ENCODE data around the gene U2SURP. TPM values are rescaled to one million over a fixed set of nuclear protein-coding genes. Genes with fewer than 3 reads are reported as not detected.

Gene U2SURP
- total and polyA plus RNA-seq, 4 experiments from 2014 or later, result 97.6 to 137 (median 126) TPM

DNA sequence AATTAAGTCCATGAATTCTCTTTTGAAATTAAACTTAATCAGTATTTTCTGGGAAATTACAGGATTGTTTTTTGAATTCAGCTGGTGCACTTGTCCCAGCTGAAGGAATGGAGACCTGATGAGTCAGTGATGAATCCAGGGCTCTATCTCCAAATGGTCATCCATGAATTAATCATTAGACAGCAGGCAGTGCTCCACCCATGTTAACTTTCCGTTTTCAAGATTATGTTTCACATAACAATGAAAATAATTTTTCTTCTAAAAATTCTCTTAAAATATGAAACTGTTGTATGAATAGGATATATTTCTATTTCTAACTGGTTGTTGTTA, 24.0 kb upstream of the U2SURP start:
- ChIA-PET POLR2A (ENCODE audit: partially characterized antibody) (no interaction called here), CTCF (ENCODE audit: partially characterized antibody) (no interaction called here)
- Histone ChIP-seq H3K27me3 (ENCODE audit: insufficient read depth, low read length) (no peaks in the 10 kb centered on the region), H3K36me3 (ENCODE audit: insufficient read depth, low read length) (no peaks in the 10 kb centered on the region), H3K27ac (ENCODE audit: low read depth, low read length) (no peak overlapping the region), H3K9me3 (ENCODE audit: control insufficient read depth in 1 of 2, low read length in 2 of 2) (no peaks in the 10 kb centered on the region), H3K4me1 (ENCODE audit: insufficient read depth, low read length) (no peaks in the 10 kb centered on the region), H3K4me3 (ENCODE audit: low read length in 2 of 2) (no peak overlapping the region)
- Mint-ChIP-seq H3K36me3 (no peaks in the 10 kb centered on the region), H3K9me3 (no peaks in the 10 kb centered on the region), H3K4me1 (no peaks in the 10 kb centered on the region), H3K4me3 (no peak overlapping the region), H3K27ac (no peak overlapping the region), H3K27me3 (peaks cover 13 to 34% of the 10 kb centered on the region in 2 donors)
- intact Hi-C loops (cut with micrococcal nuclease), result no loop called here
- DNase-seq, result no peak

DNA sequence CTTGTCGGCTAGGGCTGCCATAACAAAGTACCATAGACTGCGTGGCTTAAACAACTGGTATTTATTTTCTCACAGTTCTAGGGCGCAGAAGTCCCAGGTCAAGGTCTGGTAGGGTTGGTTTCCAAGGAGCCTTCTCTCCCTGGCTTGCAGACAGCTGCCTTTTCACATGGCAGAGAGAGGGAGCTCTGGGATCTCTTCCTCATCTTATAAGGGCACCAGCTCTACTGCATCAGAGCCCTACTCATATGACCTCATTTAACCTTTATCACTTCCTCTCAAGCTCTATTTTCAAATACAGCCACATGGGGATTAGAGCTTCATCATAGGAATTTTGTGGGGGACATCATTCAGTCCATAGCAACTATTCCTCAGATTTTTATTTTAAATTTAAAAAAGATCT, 20.3 kb upstream of the U2SURP start:
- POLR2A ChIA-PET (ENCODE audit: partially characterized antibody), result no interaction called here
- DNase-seq, result no peak
- Histone ChIP-seq H3K27me3 (ENCODE audit: insufficient read depth, low read length) (no peaks in the 10 kb centered on the region), H3K4me1 (ENCODE audit: insufficient read depth, low read length) (no peaks in the 10 kb centered on the region), H3K9me3 (ENCODE audit: control insufficient read depth in 1 of 2, low read length in 2 of 2) (no peaks in the 10 kb centered on the region), H3K4me3 (ENCODE audit: low read length in 2 of 2) (no peak overlapping the region), H3K27ac (ENCODE audit: low read depth, low read length) (no peak overlapping the region), H3K36me3 (ENCODE audit: insufficient read depth, low read length) (no peaks in the 10 kb centered on the region)
- Mint-ChIP-seq H3K4me1 (no peaks in the 10 kb centered on the region), H3K4me3 (no peak overlapping the region), H3K27ac (no peak overlapping the region), H3K9me3 (no peaks in the 10 kb centered on the region), H3K27me3 (peaks cover 16 to 21% of the 10 kb centered on the region in 2 donors), H3K36me3 (no peaks in the 10 kb centered on the region)
- CTCF ChIA-PET (ENCODE audit: partially characterized antibody), result interaction anchor here (0.7 to 1.6 kb wide), 3 partner anchors 10 to 394 kb away, joined by 3 to 9 read pairs (median 3); no protein-coding TSS in a partner anchor
- intact Hi-C loops (cut with micrococcal nuclease), result no loop called here

DNA sequence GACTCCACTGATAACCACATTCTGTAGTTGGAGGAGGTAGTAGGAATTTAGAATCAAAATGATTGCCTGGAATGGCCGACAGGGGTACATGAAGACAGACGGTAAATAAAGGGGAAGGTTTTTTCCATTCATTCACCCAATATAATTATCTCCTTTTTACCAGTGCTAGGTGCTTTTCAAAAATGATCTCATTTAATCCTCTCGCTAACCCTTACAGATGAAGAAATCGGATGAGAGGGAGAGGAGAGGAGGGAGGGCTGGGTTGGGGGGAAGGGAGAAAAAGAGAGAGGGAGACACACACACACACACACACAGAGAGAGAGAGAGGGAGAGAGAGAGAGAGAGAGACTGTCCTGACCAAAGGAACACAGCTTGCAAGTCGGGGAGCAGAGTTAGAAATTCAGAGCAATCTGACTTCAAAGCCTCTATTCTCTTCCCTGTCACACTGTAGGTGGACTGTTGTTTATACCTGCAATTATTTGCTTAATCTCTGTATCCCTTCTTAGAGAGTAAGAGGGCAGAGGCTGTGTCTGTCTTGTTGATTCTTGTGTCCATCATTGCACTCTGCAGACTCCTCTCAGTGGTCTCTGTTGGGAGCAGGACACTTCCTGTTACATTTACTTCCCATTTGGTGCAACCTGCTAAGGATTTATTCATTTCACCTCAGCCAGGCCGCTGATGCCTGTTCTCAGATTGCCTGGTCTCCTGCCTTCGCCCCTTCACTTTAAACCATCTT, 19.2 kb upstream of the U2SURP start:
- H3K9me3 ChIP-seq (ENCODE audit: control insufficient read depth in 1 of 2, low read length in 2 of 2), result no peaks in the 10 kb centered on the region
- no peaks in the 10 kb centered on the region for H3K27me3 ChIP-seq (ENCODE audit: insufficient read depth, low read length)
- intact Hi-C loops (cut with micrococcal nuclease), result no loop called here
- H3K9me3 Mint-ChIP-seq, result no peaks in the 10 kb centered on the region
- H3K27me3 Mint-ChIP-seq, result peaks cover 18% of the 10 kb centered on the region in 2 donors
- H3K4me3 ChIP-seq (ENCODE audit: low read length in 2 of 2), result no peak overlapping the region
- no peak for DNase-seq
- H3K27ac ChIP-seq (ENCODE audit: low read depth, low read length), result no peak overlapping the region
- no peak overlapping the region for H3K27ac Mint-ChIP-seq
- no peaks in the 10 kb centered on the region for H3K4me1 Mint-ChIP-seq
- ChIA-PET POLR2A (ENCODE audit: partially characterized antibody) (no interaction called here), CTCF (ENCODE audit: partially characterized antibody) (interaction anchor here (1.6 to 3.3 kb wide), 3 partner anchors 9 to 395 kb away, joined by 7 to 33 read pairs (median 9); no protein-coding TSS in a partner anchor)
- no peaks in the 10 kb centered on the region for H3K36me3 Mint-ChIP-seq
- no peak overlapping the region for H3K4me3 Mint-ChIP-seq
- H3K36me3 ChIP-seq (ENCODE audit: insufficient read depth, low read length), result no peaks in the 10 kb centered on the region
- H3K4me1 ChIP-seq (ENCODE audit: insufficient read depth, low read length), result no peaks in the 10 kb centered on the region

DNA sequence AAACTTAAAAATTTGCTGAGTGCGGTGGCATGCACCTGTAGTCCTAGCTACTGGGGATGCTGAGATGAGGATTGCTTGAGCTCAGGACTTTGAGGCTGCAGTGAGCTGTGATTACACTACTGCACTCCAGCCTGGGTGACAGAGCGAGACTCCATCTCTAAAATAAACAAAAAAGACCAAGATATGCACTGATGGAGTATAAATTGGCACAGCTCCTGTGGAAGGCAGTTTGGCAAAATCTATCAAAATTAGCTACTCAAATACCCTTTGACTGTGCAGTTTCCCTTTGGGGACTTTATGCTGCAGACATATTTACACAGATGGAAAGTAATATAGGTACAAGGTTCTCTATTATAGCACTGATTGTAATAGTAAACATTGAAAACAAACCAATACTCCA, 18.1 kb upstream of the U2SURP start:
- Histone ChIP-seq H3K4me3 (ENCODE audit: low read length in 2 of 2) (no peak overlapping the region), H3K27me3 (ENCODE audit: insufficient read depth, low read length) (no peaks in the 10 kb centered on the region), H3K36me3 (ENCODE audit: insufficient read depth, low read length) (no peaks in the 10 kb centered on the region), H3K9me3 (ENCODE audit: control insufficient read depth in 1 of 2, low read length in 2 of 2) (no peaks in the 10 kb centered on the region), H3K4me1 (ENCODE audit: insufficient read depth, low read length) (no peaks in the 10 kb centered on the region), H3K27ac (ENCODE audit: low read depth, low read length) (no peak overlapping the region)
- no peak for DNase-seq
- ChIA-PET CTCF (ENCODE audit: partially characterized antibody) (interaction anchor here (0.9 to 3.3 kb wide), 5 partner anchors 8 to 396 kb away, joined by 3 to 33 read pairs (median 7); no protein-coding TSS in a partner anchor), POLR2A (ENCODE audit: partially characterized antibody) (no interaction called here)
- H3K9me3 Mint-ChIP-seq, result no peaks in the 10 kb centered on the region
- H3K27ac Mint-ChIP-seq, result no peak overlapping the region
- no peaks in the 10 kb centered on the region for H3K36me3 Mint-ChIP-seq
- intact Hi-C loops (cut with micrococcal nuclease), result no loop called here
- H3K4me1 Mint-ChIP-seq, result no peaks in the 10 kb centered on the region
- H3K4me3 Mint-ChIP-seq, result no peak overlapping the region
- H3K27me3 Mint-ChIP-seq, result peaks cover 20 to 22% of the 10 kb centered on the region in 2 donors

DNA sequence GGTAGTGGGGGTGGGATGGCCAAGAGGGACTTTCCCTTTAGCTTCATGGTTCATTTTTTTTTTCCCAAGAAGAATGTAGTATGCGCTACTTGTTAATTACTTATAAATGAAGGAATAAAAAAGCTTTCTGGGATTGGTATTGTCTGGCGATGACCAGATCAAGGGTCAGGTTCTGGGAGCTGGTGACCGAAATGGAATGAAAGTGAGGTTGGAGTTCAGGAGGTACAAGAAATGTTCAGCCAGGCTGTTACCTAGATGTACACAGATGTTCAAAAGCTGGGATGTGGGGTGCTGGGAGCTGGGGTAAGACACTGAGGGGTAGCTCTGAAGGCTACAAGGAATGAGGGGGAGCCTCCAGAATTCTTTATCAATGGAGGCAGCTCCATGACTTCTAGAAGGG, 17.1 kb upstream of the U2SURP start:
- Mint-ChIP-seq H3K4me1 (no peaks in the 10 kb centered on the region), H3K27me3 (peaks cover 19 to 21% of the 10 kb centered on the region in 2 donors), H3K4me3 (no peak overlapping the region), H3K27ac (no peak overlapping the region), H3K9me3 (no peaks in the 10 kb centered on the region), H3K36me3 (no peaks in the 10 kb centered on the region)
- Histone ChIP-seq H3K27ac (ENCODE audit: low read depth, low read length) (no peak overlapping the region), H3K9me3 (ENCODE audit: control insufficient read depth in 1 of 2, low read length in 2 of 2) (no peaks in the 10 kb centered on the region), H3K36me3 (ENCODE audit: insufficient read depth, low read length) (no peaks in the 10 kb centered on the region), H3K27me3 (ENCODE audit: insufficient read depth, low read length) (no peaks in the 10 kb centered on the region), H3K4me3 (ENCODE audit: low read length in 2 of 2) (no peak overlapping the region), H3K4me1 (ENCODE audit: insufficient read depth, low read length) (no peaks in the 10 kb centered on the region)
- ChIA-PET CTCF (ENCODE audit: partially characterized antibody) (interaction anchor here (0.9 to 3.3 kb wide), 4 partner anchors 10 to 397 kb away, joined by 3 to 33 read pairs (median 9); no protein-coding TSS in a partner anchor), POLR2A (ENCODE audit: partially characterized antibody) (interaction anchor here (0.6 to 0.9 kb wide), 2 partner anchors 393 to 397 kb away, joined by 3 read pairs; no protein-coding TSS in a partner anchor)
- intact Hi-C loops (cut with micrococcal nuclease), result no loop called here
- DNase-seq, result no peak

DNA sequence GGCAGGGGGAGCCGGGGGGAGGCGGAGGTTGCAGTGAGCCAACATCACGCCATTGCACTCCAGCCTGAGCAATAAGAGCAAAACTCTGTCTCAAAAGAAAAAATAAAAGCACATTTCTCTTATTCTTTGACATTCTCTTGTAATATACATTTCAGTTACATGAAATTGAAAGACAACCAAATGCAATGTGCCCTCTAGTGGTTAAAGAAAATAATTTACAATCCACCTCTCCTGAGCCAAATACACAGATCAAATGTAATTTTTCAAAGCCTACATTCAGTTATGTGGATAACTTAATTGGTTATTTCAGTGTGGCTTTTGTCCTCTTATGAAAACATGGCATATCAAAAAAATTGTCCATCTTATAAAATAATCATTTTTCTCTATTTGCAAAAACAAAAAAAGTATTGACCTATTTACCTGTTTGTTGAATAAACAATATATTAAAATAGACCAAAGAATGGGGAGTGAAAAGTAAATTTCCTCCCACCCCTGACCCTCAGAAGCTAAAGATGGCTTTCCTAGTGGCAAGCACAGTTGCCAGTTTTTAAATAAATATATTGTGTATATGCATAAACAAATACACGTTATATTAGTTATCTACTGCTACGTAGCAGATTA, 14.2 kb upstream of the U2SURP start:
- Histone ChIP-seq H3K27me3 (ENCODE audit: insufficient read depth, low read length) (no peaks in the 10 kb centered on the region), H3K27ac (ENCODE audit: low read depth, low read length) (no peak overlapping the region), H3K4me3 (ENCODE audit: low read length in 2 of 2) (no peak overlapping the region), H3K36me3 (ENCODE audit: insufficient read depth, low read length) (no peaks in the 10 kb centered on the region), H3K4me1 (ENCODE audit: insufficient read depth, low read length) (no peaks in the 10 kb centered on the region), H3K9me3 (ENCODE audit: control insufficient read depth in 1 of 2, low read length in 2 of 2) (no peaks in the 10 kb centered on the region)
- Mint-ChIP-seq H3K27me3 (peaks cover 10 to 13% of the 10 kb centered on the region in 2 donors), H3K9me3 (no peaks in the 10 kb centered on the region), H3K36me3 (no peaks in the 10 kb centered on the region), H3K4me3 (no peak overlapping the region), H3K4me1 (no peaks in the 10 kb centered on the region), H3K27ac (no peak overlapping the region)
- POLR2A ChIA-PET (ENCODE audit: partially characterized antibody), result no interaction called here
- DNase-seq, result peak in 4 of 5 donors; percentile 41 to 51 (median 42)
- intact Hi-C loops (cut with micrococcal nuclease), result loop anchor here (1.0 to 5.0 kb wide), 3 partner anchors 158 to 860 kb away; no protein-coding TSS in a partner anchor
- CTCF ChIA-PET (ENCODE audit: partially characterized antibody), result interaction anchor here (0.8 to 5.1 kb wide), 6 partner anchors 14 to 401 kb away, joined by 3 to 25 read pairs (median 4); partner anchors contain the start of gene U2SURP

DNA sequence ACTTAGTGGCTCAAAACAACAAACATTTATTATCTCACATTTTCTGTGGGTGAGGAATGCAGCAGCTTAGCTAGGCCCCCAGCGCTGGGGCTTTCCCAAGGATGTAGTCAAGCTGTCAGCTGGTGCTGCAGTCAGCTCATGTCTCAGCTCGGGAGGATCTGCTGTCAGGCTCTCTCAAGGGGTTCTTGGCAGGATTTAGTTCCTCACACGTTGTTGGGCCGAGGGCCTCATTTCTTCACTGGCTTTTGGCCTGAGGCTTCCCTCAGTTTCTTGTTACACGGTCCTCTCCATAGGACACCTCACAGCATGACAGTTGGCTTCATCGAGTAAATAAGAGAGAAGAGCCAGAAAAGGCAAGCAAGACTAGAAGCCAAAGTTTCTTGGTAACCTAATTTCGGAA, 13.7 kb upstream of the U2SURP start:
- Mint-ChIP-seq H3K9me3 (no peaks in the 10 kb centered on the region), H3K4me1 (no peaks in the 10 kb centered on the region), H3K27me3 (peaks cover 10 to 13% of the 10 kb centered on the region in 2 donors), H3K4me3 (no peak overlapping the region), H3K36me3 (no peaks in the 10 kb centered on the region), H3K27ac (no peak overlapping the region)
- ChIA-PET CTCF (ENCODE audit: partially characterized antibody) (interaction anchor here (1.3 to 5.1 kb wide), 2 partner anchors 134 to 402 kb away, joined by 4 to 25 read pairs; no protein-coding TSS in a partner anchor), POLR2A (ENCODE audit: partially characterized antibody) (no interaction called here)
- no peaks in the 10 kb centered on the region for H3K36me3 ChIP-seq (ENCODE audit: insufficient read depth, low read length)
- H3K27ac ChIP-seq (ENCODE audit: low read depth, low read length), result no peak overlapping the region
- H3K27me3 ChIP-seq (ENCODE audit: insufficient read depth, low read length), result no peaks in the 10 kb centered on the region
- H3K4me3 ChIP-seq (ENCODE audit: low read length in 2 of 2), result no peak overlapping the region
- H3K9me3 ChIP-seq (ENCODE audit: control insufficient read depth in 1 of 2, low read length in 2 of 2), result no peaks in the 10 kb centered on the region
- H3K4me1 ChIP-seq (ENCODE audit: insufficient read depth, low read length), result no peaks in the 10 kb centered on the region
- no peak for DNase-seq
- intact Hi-C loops (cut with micrococcal nuclease), result loop anchor here (1.0 to 5.0 kb wide), 3 partner anchors 159 to 860 kb away; no protein-coding TSS in a partner anchor
